ENCODE results near the gene DPEP3.

DPEP3 gene

GRCh38 chr16:67979955-67980678, at the start of gene DPEP3:
DPEP3 (minus strand) TSS chr16:67980499; CDS start chr16:67980380, 119 bp downstream.
- DNase-seq (ENCODE audit: low read depth): no peak
- no peak for TF ChIP-seq CTCF (IDR thresholded peaks at IDR 0.05; ENCODE audit: insufficient read depth, low read depth, low read length, missing control alignments)
- H3K4me3 ChIP-seq (ENCODE audit: low read length): no peak within 1 kb of the TSS

- no peak for DNase-seq (ENCODE audit: low read depth)
Measured at GRCh38 chr16:68028996-68029395, 48.7 kb upstream of the DPEP3 start.

GRCh38 chr16:68022728-68023537, 42.6 kb upstream of the DPEP3 start, which contains the start of the genes DDX28 and DUS2:
DDX28 (minus strand) TSS chr16:68023232; CDS start chr16:68023202, 30 bp downstream.
DUS2 (plus strand) TSS chr16:68023284; CDS start chr16:68038024, 14,740 bp downstream.
- no peak for TF ChIP-seq CTCF (IDR thresholded peaks at IDR 0.05; ENCODE audit: insufficient read depth, low read depth, low read length, missing control alignments)

More at GRCh38 chr16:68028996-68029395, 48.7 kb upstream of the DPEP3 start:
- no peak for TF ChIP-seq CTCF (IDR thresholded peaks at IDR 0.05; ENCODE audit: insufficient read depth, low read depth, low read length, missing control alignments)
- H3K4me3 ChIP-seq (ENCODE audit: low read length): no peak overlapping the region

GRCh38 chr16:68022278-68022727, 42.0 kb upstream of the DPEP3 start:
- no peak for DNase-seq (ENCODE audit: low read depth)
- peak overlapping the region; percentile 97 for H3K4me3 ChIP-seq (ENCODE audit: low read length)
- no peak for TF ChIP-seq CTCF (IDR thresholded peaks at IDR 0.05; ENCODE audit: insufficient read depth, low read depth, low read length, missing control alignments)

More at GRCh38 chr16:68022728-68023537, 42.6 kb upstream of the DPEP3 start, which contains the start of the genes DDX28 and DUS2:
- DNase-seq (ENCODE audit: low read depth): peak; percentile 95
- H3K4me3 ChIP-seq (ENCODE audit: low read length): peak within 1 kb of the TSS; percentile 97

- peak overlapping the region; percentile 97 for H3K4me3 ChIP-seq (ENCODE audit: low read length)
- TF ChIP-seq CTCF (IDR thresholded peaks at IDR 0.05; ENCODE audit: insufficient read depth, low read depth, low read length, missing control alignments): no peak
- DNase-seq (ENCODE audit: low read depth): no peak
Measured at GRCh38 chr16:68021490-68021889, 41.2 kb upstream of the DPEP3 start.

- no peak for DNase-seq (ENCODE audit: low read depth)
- TF ChIP-seq CTCF (IDR thresholded peaks at IDR 0.05; ENCODE audit: insufficient read depth, low read depth, low read length, missing control alignments): no peak
- no peak overlapping the region for H3K4me3 ChIP-seq (ENCODE audit: low read length)
Measured at GRCh38 chr16:68019167-68019680, 38.9 kb upstream of the DPEP3 start.

All from epithelial cell of esophagus (primary cell).